Measurements from ENCODE around the gene CERS6.
A peak's percentile ranks its signal among the peaks of the same experiment; 100 is the strongest.

DNA sequence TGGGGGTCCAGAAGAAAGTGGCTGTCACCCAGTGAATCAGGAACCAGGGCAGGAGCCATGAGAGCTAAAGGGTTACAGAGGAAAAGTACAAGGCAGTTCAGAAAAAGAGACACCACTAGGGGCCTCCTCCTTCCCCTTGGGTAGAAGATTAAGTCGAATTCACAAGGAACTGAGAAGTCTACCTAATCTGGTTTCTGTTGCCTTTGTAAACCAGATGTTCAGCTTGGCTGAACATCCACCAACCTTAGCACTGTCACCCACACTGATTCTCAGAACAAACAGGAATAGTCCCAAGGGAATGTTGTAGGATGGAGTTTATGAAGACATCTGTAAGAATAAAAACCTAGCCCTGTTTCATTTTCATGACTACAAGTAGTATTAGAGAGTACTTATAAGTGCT is 256.0 kb downstream of the CERS6 start:
- TF ChIP-seq CTCF (IDR thresholded peaks at IDR 0.05 in 8 of 11, conservative IDR thresholded peaks at IDR 0.05 in 3 of 11) (peak in 1 of 11 experiments; percentile 21), POLR2A (IDR thresholded peaks at IDR 0.05) (no peak)

All from spleen (tissue), 7 donors.